Endodermal cell (in vitro differentiated cells): ENCODE results near the gene JAKMIP3. TPM values are rescaled to one million over a fixed set of nuclear protein-coding genes. Genes with fewer than 3 reads are reported as not detected.
A peak's percentile ranks its signal among the peaks of the same experiment; 100 is the strongest.

Source experiments
- DNase-seq: peaks from one replicate; pipeline ENCODE4 v3.0.0-alpha.2; 2017
- H3K27ac ChIP-seq: 2 replicates; pipeline ENCODE4 v1.5.1; 2013; ENCODE audit warnings: mild to moderate bottlenecking, low read depth, low read length, moderate library complexity
- H3K27me3 ChIP-seq: 2 replicates; pipeline ENCODE4 v1.6.1; 2013; ENCODE audit warnings: mild to moderate bottlenecking, low read length, moderate library complexity; ENCODE audit not compliant: insufficient read depth, control insufficient read depth, poor library complexity, severe bottlenecking
- H3K36me3 ChIP-seq: 2 replicates; pipeline ENCODE4 v1.7.0; 2013; ENCODE audit warnings: mild to moderate bottlenecking, low read length, moderate library complexity; ENCODE audit not compliant: control insufficient read depth, insufficient read depth
- H3K4me1 ChIP-seq: one replicate; pipeline ENCODE4 v1.7.0; 2013; ENCODE audit warnings: low read length; ENCODE audit not compliant: control insufficient read depth, insufficient read depth
- H3K4me3 ChIP-seq: 2 replicates; pipeline ENCODE4 v1.5.1; 2013; ENCODE audit warnings: mild to moderate bottlenecking, low read length, moderate library complexity
- H3K9ac ChIP-seq: 2 replicates; pipeline ENCODE4 v1.6.1; 2013; ENCODE audit warnings: mild to moderate bottlenecking, low read length, moderate library complexity; ENCODE audit not compliant: poor library complexity, severe bottlenecking; ENCODE audit errors: extremely low read depth
- H3K9me3 ChIP-seq: 2 replicates; pipeline ENCODE4 v1.6.1; 2013; ENCODE audit warnings: mild to moderate bottlenecking, low read length, moderate library complexity; ENCODE audit not compliant: control insufficient read depth
- H3K27ac Mint-ChIP-seq: 2 replicates; pipeline ENCODE4 v1.8.0; 2020; ENCODE audit warnings: mixed read lengths
- H3K27me3 Mint-ChIP-seq: 2 replicates; pipeline ENCODE4 v1.8.0; 2021; ENCODE audit warnings: mild to moderate bottlenecking, mixed read lengths; ENCODE audit not compliant: insufficient read depth
- H3K36me3 Mint-ChIP-seq: 2 replicates; pipeline ENCODE4 v1.8.0; 2020; ENCODE audit warnings: low read depth, mixed read lengths
- H3K4me1 Mint-ChIP-seq: 2 replicates; pipeline ENCODE4 v1.8.0; 2020; ENCODE audit warnings: mixed read lengths
- H3K4me3 Mint-ChIP-seq: 2 replicates; pipeline ENCODE4 v1.8.0; 2020; ENCODE audit warnings: mild to moderate bottlenecking, moderate library complexity, mixed read lengths
- H3K9me3 Mint-ChIP-seq: 2 replicates; pipeline ENCODE4 v1.8.0; 2020; ENCODE audit warnings: mild to moderate bottlenecking, mixed read lengths
- WGBS, 2 experiments: methylation state at CpG; one replicate each; pipeline versions ENCODE4 v1.1.5 to v1.1.7; 2013; ENCODE audit warnings: missing lambda C conversion rate in 2 of 2, mixed read lengths in 1 of 2; ENCODE audit not compliant: insufficient coverage in 1 of 2, insufficient read length in 1 of 2; 5-methylcytosine and 5-hydroxymethylcytosine counted together
- total RNA-seq, 2 donors: library from RNA; stranded (reverse); fragmentation: NEBNext Ultra II Directional in 1 of 2; extraction: Animal tissue kit (Norgen Biotek cat#: 25700) in 1 of 2; gene quantifications; 2 replicates in 1 of 2; 3 replicates in 1 of 2; pipeline ENCODE4 v1.2.1, GENCODE V29; 2021
- TF ChIP-seq, protein P1 (sequence below): fragments of 200-600 bp; sonication (generic); conservative IDR thresholded peaks from 2 replicates; pipeline ENCODE4 v1.5.0; 2021; ENCODE audit warnings: antibody characterized with exemption, mild to moderate bottlenecking

Gene JAKMIP3
- total RNA-seq, 2 donors from 2014 or later = 0.95 to 0.99 TPM

- no peak for DNase-seq
- H3K9me3 Mint-ChIP-seq = no peaks in the 10 kb centered on the region
- 93 to 95% methylated on average over 9 to 13 of the region's 13 CpGs for WGBS, 2 experiments
- Histone ChIP-seq H3K4me3 (no peak overlapping the region), H3K4me1 (peaks cover 2% of the 10 kb centered on the region), H3K9me3 (no peaks in the 10 kb centered on the region), H3K9ac (no peak overlapping the region), H3K36me3 (no peaks in the 10 kb centered on the region), H3K27me3 (no peaks in the 10 kb centered on the region), H3K27ac (no peak overlapping the region)
- H3K27ac Mint-ChIP-seq = no peak overlapping the region
- no peak overlapping the region for H3K4me3 Mint-ChIP-seq
- peaks cover 15% of the 10 kb centered on the region for H3K27me3 Mint-ChIP-seq
- TF ChIP-seq, protein P1, sequence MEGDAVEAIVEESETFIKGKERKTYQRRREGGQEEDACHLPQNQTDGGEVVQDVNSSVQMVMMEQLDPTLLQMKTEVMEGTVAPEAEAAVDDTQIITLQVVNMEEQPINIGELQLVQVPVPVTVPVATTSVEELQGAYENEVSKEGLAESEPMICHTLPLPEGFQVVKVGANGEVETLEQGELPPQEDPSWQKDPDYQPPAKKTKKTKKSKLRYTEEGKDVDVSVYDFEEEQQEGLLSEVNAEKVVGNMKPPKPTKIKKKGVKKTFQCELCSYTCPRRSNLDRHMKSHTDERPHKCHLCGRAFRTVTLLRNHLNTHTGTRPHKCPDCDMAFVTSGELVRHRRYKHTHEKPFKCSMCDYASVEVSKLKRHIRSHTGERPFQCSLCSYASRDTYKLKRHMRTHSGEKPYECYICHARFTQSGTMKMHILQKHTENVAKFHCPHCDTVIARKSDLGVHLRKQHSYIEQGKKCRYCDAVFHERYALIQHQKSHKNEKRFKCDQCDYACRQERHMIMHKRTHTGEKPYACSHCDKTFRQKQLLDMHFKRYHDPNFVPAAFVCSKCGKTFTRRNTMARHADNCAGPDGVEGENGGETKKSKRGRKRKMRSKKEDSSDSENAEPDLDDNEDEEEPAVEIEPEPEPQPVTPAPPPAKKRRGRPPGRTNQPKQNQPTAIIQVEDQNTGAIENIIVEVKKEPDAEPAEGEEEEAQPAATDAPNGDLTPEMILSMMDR = no peak
- H3K36me3 Mint-ChIP-seq = no peaks in the 10 kb centered on the region
- no peaks in the 10 kb centered on the region for H3K4me1 Mint-ChIP-seq
Measured at GRCh38 chr10:132104062-132104461, 38.3 kb downstream of the JAKMIP3 start.

DNA sequence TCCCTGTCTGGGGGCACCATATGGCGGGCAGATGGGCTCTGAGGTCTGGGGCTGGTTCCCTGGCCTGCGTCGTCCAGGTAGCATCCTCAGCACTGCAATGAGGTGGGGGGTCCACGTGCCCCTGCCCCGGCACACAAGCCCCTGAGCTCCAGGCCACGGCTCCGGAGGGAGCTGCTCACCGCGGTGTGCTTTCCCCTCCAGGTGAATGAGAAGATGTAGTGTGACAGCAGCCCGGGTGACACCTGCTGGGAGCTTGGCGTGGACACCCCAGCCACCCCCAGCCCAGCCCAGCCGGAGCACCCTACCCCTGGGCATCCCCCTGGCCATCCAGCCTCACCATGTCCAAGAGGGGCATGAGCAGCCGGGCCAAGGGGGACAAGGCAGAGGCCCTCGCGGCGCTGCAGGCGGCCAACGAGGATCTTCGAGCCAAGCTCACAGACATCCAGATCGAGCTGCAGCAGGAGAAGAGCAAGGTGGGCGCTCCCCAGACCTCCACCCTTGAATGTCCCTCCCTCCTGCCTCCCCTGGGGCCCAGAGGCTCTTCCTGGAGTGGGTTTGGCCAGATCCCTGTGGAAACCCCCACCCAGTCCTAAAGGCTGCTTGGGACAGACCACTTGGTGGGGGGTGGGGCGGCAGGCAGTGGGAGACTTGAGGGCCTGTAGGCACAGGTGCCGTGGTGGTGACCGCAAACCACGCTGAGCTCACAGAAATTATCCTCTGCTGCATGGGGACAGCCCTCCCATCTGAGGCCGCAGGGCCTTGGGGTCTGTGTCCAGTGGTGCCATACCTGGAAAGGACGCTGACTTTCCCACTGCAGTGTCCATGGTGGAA is 38.9 kb downstream of the JAKMIP3 start:
- TF ChIP-seq, protein P1 = no peak
- no peak overlapping the region for H3K27ac ChIP-seq
- Mint-ChIP-seq H3K4me1 (no peaks in the 10 kb centered on the region), H3K27ac (no peak overlapping the region), H3K4me3 (no peak overlapping the region), H3K9me3 (no peaks in the 10 kb centered on the region), H3K27me3 (peaks cover 20% of the 10 kb centered on the region), H3K36me3 (no peaks in the 10 kb centered on the region)
- no peak overlapping the region for H3K4me3 ChIP-seq
- H3K9ac ChIP-seq = no peak overlapping the region
- no peak for DNase-seq
- H3K4me1 ChIP-seq = no peaks in the 10 kb centered on the region
- no peaks in the 10 kb centered on the region for H3K36me3 ChIP-seq
- no peaks in the 10 kb centered on the region for H3K27me3 ChIP-seq
- 88 to 93% methylated on average over 13 to 27 of the region's 27 CpGs for WGBS, 2 experiments
- H3K9me3 ChIP-seq = no peaks in the 10 kb centered on the region

DNA sequence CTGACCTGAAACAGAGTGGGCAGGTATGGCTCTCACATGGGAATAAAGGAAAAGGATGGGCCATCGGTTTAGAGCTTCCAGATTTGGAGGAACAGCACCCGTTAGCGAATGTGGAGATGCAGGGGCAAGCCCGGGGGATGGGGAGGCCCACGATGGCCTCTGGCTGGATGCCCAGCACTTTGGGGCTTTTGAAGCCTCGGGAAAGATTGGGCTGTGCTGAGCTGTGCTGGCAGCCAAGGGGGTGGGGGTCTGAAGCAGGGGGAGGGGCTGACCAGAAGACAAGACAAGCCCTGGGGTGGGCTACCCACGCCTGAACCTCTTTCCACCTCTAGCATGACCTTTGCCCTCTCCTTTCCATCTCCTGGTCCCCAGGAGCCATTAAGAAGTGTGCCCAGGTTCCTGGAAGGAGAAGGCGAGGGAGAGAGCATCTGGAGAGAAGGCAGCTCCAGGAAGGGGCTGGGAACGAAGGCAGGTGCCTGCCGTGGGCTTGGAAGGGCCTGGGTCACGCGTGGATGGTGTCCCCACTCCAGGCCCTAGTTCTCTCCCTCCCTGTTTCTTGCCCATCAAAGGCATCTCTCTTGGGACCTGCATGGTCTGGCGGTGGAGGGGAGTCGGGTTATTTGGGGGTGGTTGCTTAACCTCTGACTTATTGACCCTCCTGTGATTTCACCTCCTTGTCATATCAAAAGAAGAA is 39.7 kb downstream of the JAKMIP3 start:
- no peak overlapping the region for H3K27ac ChIP-seq
- Mint-ChIP-seq H3K27me3 (peaks cover 25% of the 10 kb centered on the region), H3K4me3 (no peak overlapping the region), H3K4me1 (peaks cover 2% of the 10 kb centered on the region), H3K9me3 (no peaks in the 10 kb centered on the region), H3K27ac (no peak overlapping the region), H3K36me3 (no peaks in the 10 kb centered on the region)
- no peaks in the 10 kb centered on the region for H3K36me3 ChIP-seq
- no peaks in the 10 kb centered on the region for H3K27me3 ChIP-seq
- no peaks in the 10 kb centered on the region for H3K4me1 ChIP-seq
- no peak overlapping the region for H3K9ac ChIP-seq
- 90 to 93% methylated on average over 11 to 14 of the region's 14 CpGs for WGBS, 2 experiments
- TF ChIP-seq, protein P1 = no peak
- peak; percentile 20 for DNase-seq
- no peaks in the 10 kb centered on the region for H3K9me3 ChIP-seq
- H3K4me3 ChIP-seq = no peak overlapping the region
